Posterior vena cava (tissue), 2 donors: ENCODE results near the gene PIH1D2. TPM values are rescaled to one million over a fixed set of nuclear protein-coding genes. Genes with fewer than 3 reads are reported as not detected.
"Not testable (repeated sequence)": the region's sequence is repeated elsewhere in the genome, so short reads cannot be mapped to it uniquely, and the experiment has no call there.

ENCODE experiments used
- DNase-seq: peaks from one replicate; pipeline ENCODE4 v3.0.0-alpha.2; 2020; ENCODE audit warnings: low spot score
- intact Hi-C, 2 donors: fragments of 100-400 bp; cut with DNase I; formaldehyde crosslinking; loops; one replicate each; pipeline versions ENCODE4 v1.14.1 to v1.14.2; 2022 to 2023
- total RNA-seq, 2 donors: library from RNA; stranded (reverse); fragmentation: NEBNext Ultra II Directional; extraction: Animal tissue kit (Norgen Biotek cat#: 25700); gene quantifications; one replicate each; pipeline ENCODE4 v1.2.1, GENCODE V29; 2021
- donor health status: DM: yes; HTN: yes; CAD: no.
- donor health status: DM: yes; HTN: yes; CAD: no.

The PIH1D2 gene
- total RNA-seq, 2 donors from 2014 or later, result 0.86 to 1.7 TPM

GRCh38 chr11:112082729-112083128, 8.9 kb upstream of the PIH1D2 start:
- DNase-seq, result no peak
- intact Hi-C loops, result no loop called here

- DNase-seq, result no peak
- intact Hi-C loops, result no loop called here
Measured at GRCh38 chr11:112062923-112063322, 10.9 kb downstream of the PIH1D2 start.

- DNase-seq, result no peak
- intact Hi-C loops, result no loop called here
Measured at GRCh38 chr11:112058103-112058502, 15.7 kb downstream of the PIH1D2 start.

- no peak for DNase-seq
- intact Hi-C loops, result no loop called here
Measured at GRCh38 chr11:112057170-112057569, 16.6 kb downstream of the PIH1D2 start.

GRCh38 chr11:112051768-112052167, 22.0 kb downstream of the PIH1D2 start:
- no peak for DNase-seq
- intact Hi-C loops, result no loop called here

GRCh38 chr11:112050721-112051120, 23.1 kb downstream of the PIH1D2 start:
- DNase-seq, result no peak
- intact Hi-C loops, result no loop called here

- DNase-seq, result no peak
- intact Hi-C loops, result no loop called here
Measured at GRCh38 chr11:112049777-112050176, 24.0 kb downstream of the PIH1D2 start.

GRCh38 chr11:112048256-112048655, 25.6 kb downstream of the PIH1D2 start:
- DNase-seq, intact Hi-C loops: not testable (repeated sequence)

GRCh38 chr11:112046647-112047046, 27.2 kb downstream of the PIH1D2 start:
- intact Hi-C loops, DNase-seq: not testable (repeated sequence)

- intact Hi-C loops, result no loop called here
- no peak for DNase-seq
Measured at GRCh38 chr11:112044961-112045360, 28.9 kb downstream of the PIH1D2 start.

GRCh38 chr11:112042961-112043304, 30.9 kb downstream of the PIH1D2 start:
- intact Hi-C loops, result no loop called here

GRCh38 chr11:112042161-112042960, 31.5 kb downstream of the PIH1D2 start:
- DNase-seq, result no peak
- intact Hi-C loops, result no loop called here

More at GRCh38 chr11:112042961-112043304, 30.9 kb downstream of the PIH1D2 start:
- no peak for DNase-seq

- intact Hi-C loops, result no loop called here
- no peak for DNase-seq
Measured at GRCh38 chr11:112037527-112037926, 36.3 kb downstream of the PIH1D2 start.

GRCh38 chr11:112033902-112034301, 39.9 kb downstream of the PIH1D2 start:
- intact Hi-C loops, result no loop called here

GRCh38 chr11:112029460-112029859, 44.4 kb downstream of the PIH1D2 start:
- intact Hi-C loops, result no loop called here
- DNase-seq, result no peak

More at GRCh38 chr11:112033902-112034301, 39.9 kb downstream of the PIH1D2 start:
- no peak for DNase-seq

GRCh38 chr11:112026784-112027410, 46.9 kb downstream of the PIH1D2 start:
- intact Hi-C loops, DNase-seq: not testable (repeated sequence)

GRCh38 chr11:112025707-112026106, 48.1 kb downstream of the PIH1D2 start:
- DNase-seq, result no peak
- intact Hi-C loops, result no loop called here

GRCh38 chr11:112024773-112025678, 48.8 kb downstream of the PIH1D2 start, which contains the start of gene DLAT:
DLAT (plus strand) TSS chr11:112025408; CDS start chr11:112025473, 65 bp downstream.
- intact Hi-C loops, result no loop called here
- peak; percentile 95 for DNase-seq

GRCh38 chr11:112024178-112024772, 49.5 kb downstream of the PIH1D2 start:
- no peak for DNase-seq
- intact Hi-C loops, result no loop called here
